Stimulated activated CD4-positive, alpha-beta T cell treated with anti-CD3 and anti-CD28 coated beads, Interleukin-2, amount 100 ng/mL, for 48 hours (primary cell): ENCODE measurements around the gene PLPPR5.

ENCODE experiments used
- DNase-seq, 2 donors: peaks; one replicate each; pipeline ENCODE4 v3.0.0-alpha.2; 2020

PLPPR5 gene

GRCh38 chr1:98967122-98967521, 37.5 kb downstream of the PLPPR5 start:
- DNase-seq = no peak

GRCh38 chr1:98965394-98965793, 39.3 kb downstream of the PLPPR5 start:
- DNase-seq = no peak

GRCh38 chr1:98964198-98964597, 40.5 kb downstream of the PLPPR5 start:
- DNase-seq = no peak

GRCh38 chr1:98963064-98963758, 41.5 kb downstream of the PLPPR5 start:
- no peak for DNase-seq

GRCh38 chr1:98962156-98962555, 42.5 kb downstream of the PLPPR5 start:
- DNase-seq = no peak

GRCh38 chr1:98949621-98950020, 55.0 kb downstream of the PLPPR5 start:
- DNase-seq = no peak

- DNase-seq = no peak
These were observed 55.5 kb downstream of the PLPPR5 start for GRCh38 chr1:98949166-98949565.

- DNase-seq = no peak
These were observed 57.6 kb downstream of the PLPPR5 start for GRCh38 chr1:98947071-98947470.

- peak in 1 of 2 donors; percentile 8 for DNase-seq
These were observed 64.0 kb downstream of the PLPPR5 start for GRCh38 chr1:98940722-98941079.

- no peak for DNase-seq
These were observed 64.5 kb downstream of the PLPPR5 start for GRCh38 chr1:98940069-98940721.

GRCh38 chr1:98939471-98939870, 65.2 kb downstream of the PLPPR5 start:
- DNase-seq = no peak

GRCh38 chr1:98937347-98937746, 67.3 kb downstream of the PLPPR5 start:
- no peak for DNase-seq

- DNase-seq = no peak
These were observed 72.5 kb downstream of the PLPPR5 start for GRCh38 chr1:98932184-98932583.

- DNase-seq = no peak
These were observed 73.4 kb downstream of the PLPPR5 start for GRCh38 chr1:98931128-98931835.

GRCh38 chr1:98929437-98929836, 75.2 kb downstream of the PLPPR5 start:
- no peak for DNase-seq

GRCh38 chr1:98926597-98926996, 78.1 kb downstream of the PLPPR5 start:
- no peak for DNase-seq

GRCh38 chr1:98924977-98925376, 79.7 kb downstream of the PLPPR5 start:
- no peak for DNase-seq

GRCh38 chr1:98923667-98924066, 81.0 kb downstream of the PLPPR5 start:
- no peak for DNase-seq

GRCh38 chr1:98921817-98922216, 82.8 kb downstream of the PLPPR5 start:
- no peak for DNase-seq

- DNase-seq = no peak
These were observed 84.1 kb downstream of the PLPPR5 start for GRCh38 chr1:98920441-98921110.

- no peak for DNase-seq
These were observed 85.0 kb downstream of the PLPPR5 start for GRCh38 chr1:98919652-98920051.

- DNase-seq = no peak
These were observed 85.5 kb downstream of the PLPPR5 start for GRCh38 chr1:98919211-98919610.

- DNase-seq = no peak
These were observed 90.1 kb downstream of the PLPPR5 start for GRCh38 chr1:98914547-98914946.

- no peak for DNase-seq
These were observed 93.8 kb downstream of the PLPPR5 start for GRCh38 chr1:98910827-98911226.
